CD4-positive, CD25-positive, alpha-beta regulatory T cell (primary cell): ENCODE data around the gene OSBPL3. TPM values are rescaled to one million over a fixed set of nuclear protein-coding genes. Genes with fewer than 3 reads are reported as not detected.

Source experiments
- ATAC-seq, 2 donors: fragments of 150-1000 bp; cut with Tn5 transposase; one replicate each; pipeline ENCODE4 v1.10.0; 2021; ENCODE audit warnings: low read depth in 2 of 2, moderate number of reproducible peaks in 2 of 2, moderate library complexity in 1 of 2
- DNase-seq, 3 donors: peaks; one replicate each; pipeline versions ENCODE4 v3.0.0 to v3.0.0-alpha.2; 2012 to 2022; ENCODE audit warnings: mixed read lengths in 1 of 3
- H3K27ac ChIP-seq: one replicate; pipeline ENCODE4 v1.7.0; 2013; ENCODE audit warnings: mild to moderate bottlenecking, low read length; ENCODE audit not compliant: insufficient read depth, poor library complexity, severe bottlenecking
- H3K27me3 ChIP-seq: one replicate; pipeline ENCODE4 v1.7.0; 2013; ENCODE audit warnings: low read length; ENCODE audit not compliant: control insufficient read depth, insufficient read depth
- H3K36me3 ChIP-seq: one replicate; pipeline ENCODE4 v1.7.0; 2013; ENCODE audit warnings: mild to moderate bottlenecking, low read length, moderate library complexity; ENCODE audit not compliant: control insufficient read depth, insufficient read depth
- H3K4me1 ChIP-seq: 2 replicates; pipeline ENCODE4 v1.7.0; 2013; ENCODE audit warnings: mild to moderate bottlenecking, low read length; ENCODE audit not compliant: insufficient read depth, control insufficient read depth, poor library complexity, severe bottlenecking
- H3K4me3 ChIP-seq: one replicate; pipeline ENCODE4 v1.7.0; 2013; ENCODE audit warnings: low read depth, mild to moderate bottlenecking, low read length, moderate library complexity
- H3K9me3 ChIP-seq, 2 experiments: 1 replicate in 1 of 2; 2 replicates in 1 of 2; pipeline ENCODE4 v1.7.0; 2013; ENCODE audit warnings: low read length in 2 of 2, mild to moderate bottlenecking in 1 of 2, moderate library complexity in 1 of 2; ENCODE audit not compliant: control insufficient read depth in 2 of 2
- H3K27ac Mint-ChIP-seq, 3 donors: one replicate each; pipeline ENCODE4 v1.8.0; 2020 to 2022; ENCODE audit warnings: mild to moderate bottlenecking in 3 of 3, mixed read lengths in 3 of 3, moderate library complexity in 2 of 3
- H3K27me3 Mint-ChIP-seq: one replicate; pipeline ENCODE4 v1.8.0; 2022; ENCODE audit warnings: mild to moderate bottlenecking, mixed read lengths
- H3K36me3 Mint-ChIP-seq: one replicate; pipeline ENCODE4 v1.8.0; 2020; ENCODE audit warnings: mixed read lengths
- H3K4me1 Mint-ChIP-seq, 4 donors: one replicate each; pipeline ENCODE4 v1.8.0; 2020 to 2022; ENCODE audit warnings: mixed read lengths in 4 of 4, mild to moderate bottlenecking in 1 of 4
- H3K4me3 Mint-ChIP-seq, 4 donors: one replicate each; pipeline ENCODE4 v1.8.0; 2020 to 2022; ENCODE audit warnings: mild to moderate bottlenecking in 4 of 4, mixed read lengths in 4 of 4, moderate library complexity in 3 of 4
- H3K9me3 Mint-ChIP-seq, 7 donors: one replicate each; pipeline ENCODE4 v1.8.0; 2020 to 2022; ENCODE audit warnings: mixed read lengths in 7 of 7, mild to moderate bottlenecking in 3 of 7, moderate library complexity in 2 of 7
- polyA plus RNA-seq, 4 donors: library from polyadenylated mRNA; unstranded; fragments of 300-500 nt; fragmentation: Illumina TruSeq; gene quantifications; one replicate each; pipeline ENCODE4 v1.2.3, GENCODE V29; 2021
- total RNA-seq: library from RNA; stranded (reverse); gene quantifications from one replicate; pipeline ENCODE4 v1.2.3, GENCODE V29; 2022

Gene OSBPL3
- total and polyA plus RNA-seq, 5 donors from 2014 or later: 9.1 to 43.0 (median 14.3) TPM

DNA sequence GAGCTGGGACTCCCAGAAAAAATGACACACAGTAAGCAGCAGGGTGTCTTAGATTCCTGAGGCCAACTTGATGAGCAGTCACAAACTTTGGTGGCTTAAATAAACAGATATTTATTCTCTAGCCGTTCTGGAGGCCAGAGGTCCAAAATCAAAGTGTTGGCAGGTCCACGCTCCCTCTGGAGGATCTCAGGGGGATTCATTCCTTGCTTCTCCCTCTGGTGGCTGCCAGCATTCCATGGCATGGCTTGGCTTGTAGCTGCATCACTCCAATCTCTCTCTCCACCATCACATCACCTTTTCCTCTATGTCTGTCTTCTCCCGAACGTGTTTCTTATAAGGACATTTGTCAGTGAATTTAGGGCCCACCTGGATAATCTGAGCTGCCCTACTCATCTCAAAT lies 98.4 kb downstream of the OSBPL3 start:
- no peaks in the 10 kb centered on the region for H3K27me3 ChIP-seq
- no peaks in the 10 kb centered on the region for H3K9me3 Mint-ChIP-seq
- DNase-seq (no peak), ATAC-seq (no peak)
- no peaks in the 10 kb centered on the region for H3K9me3 ChIP-seq
- H3K36me3 ChIP-seq: peaks cover 12% of the 10 kb centered on the region
- peaks cover 19% of the 10 kb centered on the region for H3K36me3 Mint-ChIP-seq
- H3K27ac Mint-ChIP-seq: no peak overlapping the region
- H3K4me3 ChIP-seq: no peak overlapping the region
- H3K4me3 Mint-ChIP-seq: peak overlapping the region in 1 of 4 donors; percentile 55
- H3K27me3 Mint-ChIP-seq: no peaks in the 10 kb centered on the region
- H3K4me1 ChIP-seq: peaks cover 5% of the 10 kb centered on the region
- H3K27ac ChIP-seq: no peak overlapping the region
- peaks cover 11 to 41% (median 37%) of the 10 kb centered on the region in 4 donors for H3K4me1 Mint-ChIP-seq

GRCh38 chr7:24880886-24881285 lies 99.1 kb downstream of the OSBPL3 start:
- Histone ChIP-seq H3K9me3 (no peaks in the 10 kb centered on the region), H3K27me3 (no peaks in the 10 kb centered on the region), H3K4me1 (peaks cover 5% of the 10 kb centered on the region), H3K36me3 (peaks cover 8% of the 10 kb centered on the region), H3K27ac (no peak overlapping the region), H3K4me3 (no peak overlapping the region)
- peaks cover 11 to 44% (median 37%) of the 10 kb centered on the region in 4 donors for H3K4me1 Mint-ChIP-seq
- H3K36me3 Mint-ChIP-seq: peaks cover 12% of the 10 kb centered on the region
- H3K27ac Mint-ChIP-seq: no peak overlapping the region
- no peak for DNase-seq
- H3K27me3 Mint-ChIP-seq: no peaks in the 10 kb centered on the region
- ATAC-seq: no peak
- H3K9me3 Mint-ChIP-seq: no peaks in the 10 kb centered on the region
- no peak overlapping the region for H3K4me3 Mint-ChIP-seq

GRCh38 chr7:24879291-24879690 lies 100.7 kb downstream of the OSBPL3 start:
- Histone ChIP-seq H3K36me3 (peaks cover 5% of the 10 kb centered on the region), H3K9me3 (no peaks in the 10 kb centered on the region), H3K4me1 (peaks cover 5% of the 10 kb centered on the region), H3K27me3 (no peaks in the 10 kb centered on the region), H3K4me3 (no peak overlapping the region), H3K27ac (no peak overlapping the region)
- no peak for ATAC-seq
- H3K9me3 Mint-ChIP-seq: no peaks in the 10 kb centered on the region
- H3K27me3 Mint-ChIP-seq: no peaks in the 10 kb centered on the region
- H3K27ac Mint-ChIP-seq: peak overlapping the region in 1 of 3 donors; percentile 15
- H3K4me1 Mint-ChIP-seq: peaks cover 11 to 46% (median 36%) of the 10 kb centered on the region in 4 donors
- no peak overlapping the region for H3K4me3 Mint-ChIP-seq
- H3K36me3 Mint-ChIP-seq: peaks cover 6% of the 10 kb centered on the region
- no peak for DNase-seq

GRCh38 chr7:24877790-24878311 lies 102.1 kb downstream of the OSBPL3 start:
- DNase-seq: peak in 1 of 3 donors; percentile 71
- Mint-ChIP-seq H3K4me1 (peaks cover 11 to 41% (median 33%) of the 10 kb centered on the region in 4 donors), H3K4me3 (peak overlapping the region in 1 of 4 donors; percentile 52), H3K27ac (peak overlapping the region; percentile 71 to 88 (median 76)), H3K36me3 (peaks cover 3% of the 10 kb centered on the region), H3K27me3 (no peaks in the 10 kb centered on the region), H3K9me3 (no peaks in the 10 kb centered on the region)
- Histone ChIP-seq H3K36me3 (peaks cover 5% of the 10 kb centered on the region), H3K9me3 (no peaks in the 10 kb centered on the region), H3K4me1 (peaks cover 5% of the 10 kb centered on the region), H3K4me3 (peak overlapping the region; percentile 26), H3K27ac (no peak overlapping the region), H3K27me3 (no peaks in the 10 kb centered on the region)
- peak; percentile 64 for ATAC-seq

DNA sequence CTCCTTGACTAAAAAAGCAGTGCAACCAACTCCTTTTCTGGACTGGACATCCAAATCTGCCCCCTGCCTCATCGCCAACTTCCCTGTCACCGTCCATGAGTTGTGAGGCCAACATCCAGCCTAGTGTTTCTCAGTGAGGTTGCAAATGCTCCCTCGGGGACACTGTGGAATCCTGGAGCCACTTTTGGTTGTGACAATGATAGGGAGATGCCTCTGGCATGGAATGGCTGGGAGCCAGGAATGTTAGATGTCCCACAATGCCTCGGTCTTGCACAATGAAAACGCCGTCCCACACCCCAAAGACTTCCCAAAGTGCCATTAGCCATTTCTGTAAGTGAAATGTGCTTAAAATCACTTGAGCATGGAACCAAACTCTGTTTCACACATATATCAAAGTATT lies 105.2 kb downstream of the OSBPL3 start:
- Histone ChIP-seq H3K4me3 (no peak overlapping the region), H3K27ac (no peak overlapping the region), H3K36me3 (peaks cover 17% of the 10 kb centered on the region), H3K9me3 (no peaks in the 10 kb centered on the region), H3K4me1 (peaks cover 5% of the 10 kb centered on the region), H3K27me3 (no peaks in the 10 kb centered on the region)
- DNase-seq (no peak), ATAC-seq (no peak)
- Mint-ChIP-seq H3K4me1 (peaks cover 6 to 33% (median 28%) of the 10 kb centered on the region in 4 donors), H3K9me3 (no peaks in the 10 kb centered on the region), H3K4me3 (no peak overlapping the region), H3K27me3 (no peaks in the 10 kb centered on the region), H3K36me3 (peaks cover 15% of the 10 kb centered on the region), H3K27ac (no peak overlapping the region)

DNA sequence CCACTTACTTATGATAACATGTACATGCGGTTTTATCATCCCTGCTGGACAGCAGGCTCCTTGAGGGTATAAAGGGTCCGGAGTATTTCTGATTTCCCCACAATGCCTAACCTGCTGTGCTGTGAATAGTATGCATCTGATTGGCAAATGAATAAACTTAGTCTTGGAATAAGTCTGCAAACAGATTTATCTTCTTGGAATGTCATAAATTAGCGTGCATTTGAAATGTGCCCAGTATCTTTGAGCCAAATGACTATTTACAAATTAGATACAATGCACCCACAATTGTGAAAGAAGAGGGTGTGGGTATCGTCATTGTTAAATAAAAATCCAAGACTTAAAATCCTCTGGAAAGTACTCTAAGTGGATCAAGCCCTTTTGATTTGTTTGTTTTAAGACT lies 106.0 kb downstream of the OSBPL3 start:
- H3K4me3 ChIP-seq: no peak overlapping the region
- peaks cover 5% of the 10 kb centered on the region for H3K4me1 ChIP-seq
- Mint-ChIP-seq H3K4me1 (peaks cover 6 to 27% (median 25%) of the 10 kb centered on the region in 4 donors), H3K36me3 (peaks cover 19% of the 10 kb centered on the region), H3K27ac (no peak overlapping the region), H3K27me3 (no peaks in the 10 kb centered on the region), H3K9me3 (no peaks in the 10 kb centered on the region), H3K4me3 (no peak overlapping the region)
- H3K27ac ChIP-seq: no peak overlapping the region
- no peaks in the 10 kb centered on the region for H3K27me3 ChIP-seq
- H3K9me3 ChIP-seq: no peaks in the 10 kb centered on the region
- H3K36me3 ChIP-seq: peaks cover 22% of the 10 kb centered on the region
- DNase-seq: no peak
- ATAC-seq: no peak

- Histone ChIP-seq H3K36me3 (peaks cover 28% of the 10 kb centered on the region), H3K9me3 (no peaks in the 10 kb centered on the region), H3K4me3 (no peak overlapping the region), H3K27ac (no peak overlapping the region), H3K27me3 (no peaks in the 10 kb centered on the region), H3K4me1 (no peaks in the 10 kb centered on the region)
- Mint-ChIP-seq H3K27me3 (no peaks in the 10 kb centered on the region), H3K4me1 (peaks cover 0 to 16% (median 14%) of the 10 kb centered on the region in 4 donors), H3K27ac (peak overlapping the region in 1 of 3 donors; percentile 74), H3K4me3 (no peak overlapping the region), H3K36me3 (peaks cover 30% of the 10 kb centered on the region), H3K9me3 (no peaks in the 10 kb centered on the region)
- ATAC-seq (no peak), DNase-seq (no peak)
Measured at GRCh38 chr7:24871770-24872169, 108.2 kb downstream of the OSBPL3 start.

- DNase-seq (no peak), ATAC-seq (no peak)
- no peaks in the 10 kb centered on the region for H3K9me3 ChIP-seq
- H3K36me3 ChIP-seq: peaks cover 33% of the 10 kb centered on the region
- H3K4me1 Mint-ChIP-seq: peaks cover 0 to 21% (median 13%) of the 10 kb centered on the region in 4 donors
- H3K4me3 ChIP-seq: no peak overlapping the region
- no peak overlapping the region for H3K27ac ChIP-seq
- peak overlapping the region in 2 of 3 donors; percentile 39 to 74 for H3K27ac Mint-ChIP-seq
- peaks cover 35% of the 10 kb centered on the region for H3K36me3 Mint-ChIP-seq
- H3K27me3 ChIP-seq: no peaks in the 10 kb centered on the region
- H3K4me1 ChIP-seq: no peaks in the 10 kb centered on the region
- no peaks in the 10 kb centered on the region for H3K27me3 Mint-ChIP-seq
- no peaks in the 10 kb centered on the region for H3K9me3 Mint-ChIP-seq
- H3K4me3 Mint-ChIP-seq: no peak overlapping the region
Measured at GRCh38 chr7:24870766-24871165, 109.2 kb downstream of the OSBPL3 start.
